ENCODE measurements around the gene EIF2AK3. TPM values are rescaled to one million over a fixed set of nuclear protein-coding genes. Genes with fewer than 3 reads are reported as not detected.

Gene EIF2AK3
- polyA plus RNA-seq, 1 of the 3 experiments (the other 2 are of a cell fraction) = 2.2 TPM

DNA sequence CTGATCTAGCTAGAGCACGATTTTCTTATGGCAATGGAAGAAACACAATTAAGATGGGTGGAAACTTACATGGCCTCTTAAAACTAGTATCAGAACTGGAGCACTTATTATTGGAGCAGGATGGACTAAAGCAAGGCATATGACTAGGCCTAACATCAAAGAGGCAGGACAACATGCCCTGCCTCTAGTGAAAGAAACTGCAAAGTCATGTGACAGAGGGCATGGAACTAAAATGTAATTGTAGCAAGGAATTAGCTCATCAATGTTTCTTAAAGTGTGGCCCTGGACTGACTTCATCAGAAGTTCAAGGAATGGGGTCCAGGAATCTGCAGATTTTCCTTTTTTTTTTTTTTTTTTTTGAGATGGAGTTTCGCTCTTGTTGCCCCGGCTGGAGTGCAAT, 5.3 kb upstream of the EIF2AK3 start:
- POLR2A ChIA-PET = no interaction called here
- H3K9me3 ChIP-seq = no peaks in the 10 kb centered on the region

More for the DNA sequence above, 5.3 kb upstream of the EIF2AK3 start:
- TF ChIP-seq FOXM1 (IDR thresholded peaks at IDR 0.05; ENCODE audit: low read depth) (no peak), RXRA (IDR thresholded peaks at IDR 0.05; ENCODE audit: borderline replicate concordance, low read depth) (no peak), ZBTB33 (IDR thresholded peaks at IDR 0.05; ENCODE audit: borderline replicate concordance, low read depth) (no peak), RCOR1 (IDR thresholded peaks at IDR 0.05; ENCODE audit: low read length) (no peak), RFX5 (IDR thresholded peaks at IDR 0.05; ENCODE audit: low read length) (no peak), SMC3 (IDR thresholded peaks at IDR 0.05; ENCODE audit: low read depth, low read length) (no peak), EZH2phosphoT487 (IDR thresholded peaks at IDR 0.05; ENCODE audit: borderline replicate concordance, low read depth) (no peak), JUND (IDR thresholded peaks at IDR 0.05) (no peak), USF1 (IDR thresholded peaks at IDR 0.05; ENCODE audit: borderline replicate concordance, low read depth) (no peak), YY1 (IDR thresholded peaks at IDR 0.05; ENCODE audit: low read depth) (no peak)
- TF ChIP-seq, protein P1, sequence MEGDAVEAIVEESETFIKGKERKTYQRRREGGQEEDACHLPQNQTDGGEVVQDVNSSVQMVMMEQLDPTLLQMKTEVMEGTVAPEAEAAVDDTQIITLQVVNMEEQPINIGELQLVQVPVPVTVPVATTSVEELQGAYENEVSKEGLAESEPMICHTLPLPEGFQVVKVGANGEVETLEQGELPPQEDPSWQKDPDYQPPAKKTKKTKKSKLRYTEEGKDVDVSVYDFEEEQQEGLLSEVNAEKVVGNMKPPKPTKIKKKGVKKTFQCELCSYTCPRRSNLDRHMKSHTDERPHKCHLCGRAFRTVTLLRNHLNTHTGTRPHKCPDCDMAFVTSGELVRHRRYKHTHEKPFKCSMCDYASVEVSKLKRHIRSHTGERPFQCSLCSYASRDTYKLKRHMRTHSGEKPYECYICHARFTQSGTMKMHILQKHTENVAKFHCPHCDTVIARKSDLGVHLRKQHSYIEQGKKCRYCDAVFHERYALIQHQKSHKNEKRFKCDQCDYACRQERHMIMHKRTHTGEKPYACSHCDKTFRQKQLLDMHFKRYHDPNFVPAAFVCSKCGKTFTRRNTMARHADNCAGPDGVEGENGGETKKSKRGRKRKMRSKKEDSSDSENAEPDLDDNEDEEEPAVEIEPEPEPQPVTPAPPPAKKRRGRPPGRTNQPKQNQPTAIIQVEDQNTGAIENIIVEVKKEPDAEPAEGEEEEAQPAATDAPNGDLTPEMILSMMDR (IDR thresholded peaks at IDR 0.05) = no peak
- WGBS (ENCODE audit: low lambda C conversion rate) = 73% methylated on average over 3 of the region's 3 CpGs
- Histone ChIP-seq H3K4me3 (ENCODE audit: low read depth in 2 of 2, low read length in 1 of 2) (no peak overlapping the region), H4K20me1 (ENCODE audit: insufficient read depth) (no peaks in the 10 kb centered on the region), H3K27me3 (ENCODE audit: insufficient read depth) (no peaks in the 10 kb centered on the region), H3K27ac (ENCODE audit: low read depth in 2 of 2, low read length in 1 of 2) (no peak overlapping the region), H2AFZ (ENCODE audit: low read depth) (no peak overlapping the region), H3K9ac (no peak overlapping the region), H3K79me2 (ENCODE audit: insufficient read depth) (no peaks in the 10 kb centered on the region), H3K36me3 (replicated peaks in 1 of 2; ENCODE audit: control insufficient read depth in 1 of 2, insufficient read depth in 2 of 2, low read length in 1 of 2) (no peaks in the 10 kb centered on the region), H3F3A (replicated peaks; ENCODE audit: insufficient read depth) (peaks cover 11% of the 10 kb centered on the region), H3K4me1 (ENCODE audit: control insufficient read depth in 1 of 2, insufficient read depth in 2 of 2, low read depth in 1 of 2, low read length in 1 of 2) (no peaks in the 10 kb centered on the region; a peak in 1 of 4 replicates), H3K9me2 (no peaks in the 10 kb centered on the region), H3K4me2 (no peak overlapping the region)
- DNase-seq = no peak
- CTCF ChIA-PET = interaction anchor here (1.0 to 1.5 kb wide), 2 partner anchors 10 to 21 kb away, joined by 3 to 4 read pairs; no protein-coding TSS in a partner anchor
